Heart right ventricle (tissue), 16 donors: ENCODE data around the gene STXBP4. TPM values are rescaled to one million over a fixed set of nuclear protein-coding genes. Genes with fewer than 3 reads are reported as not detected.
A peak's percentile ranks its signal among the peaks of the same experiment; 100 is the strongest.

Experiments
- ATAC-seq, 8 donors: fragments of 200-7000 bp; cut with Tn5 transposase; one replicate each; pipeline ENCODE4 v1.9.1; 2020; ENCODE audit warnings: mild to moderate bottlenecking in 8 of 8, moderate library complexity in 8 of 8, moderate number of reproducible peaks in 1 of 8
- DNase-seq, 2 donors: peaks; one replicate each; pipeline ENCODE4 v3.0.0-alpha.2; 2020
- H3K27ac ChIP-seq, 10 donors: fragments of 200-600 bp; sonication (generic) in 2 of 10; one replicate each; pipeline versions ENCODE4 v1.5.0 to v1.8.0; 2020 to 2022; ENCODE audit warnings: mild to moderate bottlenecking in 3 of 10
- H3K27me3 ChIP-seq, 7 donors: fragments of 200-600 bp; one replicate each; pipeline ENCODE4 v1.8.0; 2021 to 2022; ENCODE audit warnings: mild to moderate bottlenecking in 2 of 7
- H3K36me3 ChIP-seq, 9 donors: fragments of 200-600 bp; sonication (generic) in 1 of 9; one replicate each; pipeline versions ENCODE4 v1.5.0 to v1.8.0; 2020 to 2022; ENCODE audit warnings: mild to moderate bottlenecking in 2 of 9
- H3K4me1 ChIP-seq, 9 donors: fragments of 200-600 bp; sonication (generic) in 1 of 9; one replicate each; pipeline versions ENCODE4 v1.5.0 to v1.8.0; 2020 to 2022; ENCODE audit warnings: mild to moderate bottlenecking in 4 of 9
- H3K4me3 ChIP-seq, 10 donors: fragments of 200-600 bp; sonication (generic) in 2 of 10; one replicate each; pipeline versions ENCODE4 v1.5.0 to v1.8.0; 2020 to 2022; ENCODE audit warnings: mild to moderate bottlenecking in 7 of 10, moderate library complexity in 2 of 10
- H3K9me3 ChIP-seq, 11 donors: fragments of 200-600 bp in 10 of 11; sonication (generic) in 2 of 11; one replicate each; pipeline versions ENCODE4 v1.5.0 to v1.8.0; 2013 to 2022; ENCODE audit warnings: mild to moderate bottlenecking in 2 of 11, control low read depth in 1 of 11, moderate library complexity in 1 of 11
- CTCF ChIP-seq, 9 donors: fragments of 200-600 bp; sonication (generic) in 2 of 9; IDR thresholded peaks; one replicate each; pipeline versions ENCODE4 v1.5.0 to v1.8.0; 2021 to 2022; ENCODE audit warnings: antibody characterized with exemption in 9 of 9, mild to moderate bottlenecking in 5 of 9, moderate library complexity in 1 of 9
- WGBS, 2 donors: extraction: QIAGEN DNeasy Blood & Tissue Kit; methylation state at CpG; one replicate each; pipeline ENCODE4 v1.1.7; 2013; ENCODE audit warnings: inconsistent platforms in 1 of 2; 5-methylcytosine and 5-hydroxymethylcytosine counted together
- intact Hi-C, 10 donors: fragments of 100-400 bp; cut with DNase I; formaldehyde crosslinking; loops; one replicate each; pipeline versions ENCODE4 v1.11.1 to v1.14.2; 2022
- polyA plus RNA-seq, 2 donors: library from polyadenylated mRNA; stranded (reverse); fragments of 200-250 nt; gene quantifications; one replicate each; pipeline ENCODE4 v1.2.3, GENCODE V29; 2013
- total RNA-seq, 10 donors: library from RNA; stranded (reverse); fragmentation: NEBNext Ultra II Directional in 3 of 10; extraction: Animal tissue kit (Norgen Biotek cat#: 25700) in 3 of 10; gene quantifications; one replicate each; pipeline versions ENCODE4 v1.2.1 to v1.2.4, GENCODE V29; 2021 to 2023
- donor health status: Arrhythmogenic right ventricular cardiomyopathy.
- donor health status: ischemic (EF 13 %, LVEDD 7.1; RV severe dilation, severe dysfunction).
- donor health status: healthy with polysubstance abuse.
- donor health status: DM: no; HTN: yes; CAD: no.
- donor health status: DM: no; HTN: no; CAD: no.
- donor health status: ischemic (EF 25% LVEDD 6.9; RV normal size, moderate dysfunction).
- donor health status: ischemic (EF 25% LVEDD 5.7; RV mildly dilated, moderate dysfunction).
- donor health status: healthy.
- donor health status: DM: yes; HTN: yes; CAD: no.
- donor health status: Ischemic cardiomyopathy.
- donor health status: ischemic (EF 35%, LVEDD 5.7; RV mildly dilated, moderate dysfunction).
- donor health status: nonischemic (EF 11% LVEDD 7.7; RV severe dilation, severe dysfunction).
- donor health status: DM: yes; HTN: yes; CAD: no.
- donor health status: PGD.
- donor health status: ischemic (EF 29% LVEDD 5.4; RV normal size, mild dysfunction).
- donor health status: nonischemic (EF 23%, LVEDD 6.1; RV moderate dilation, normal function).

The STXBP4 gene
- total and polyA plus RNA-seq, 12 donors, result 0.77 to 8.3 (median 5.0) TPM

- intact Hi-C loops, result loop anchor here in 6 of 10 donors (10.0 kb wide), 3 partner anchors 298 to 518 kb away; partner anchors contain the start of gene SMIM36 (in 5 of the 6)
- Histone ChIP-seq H3K27ac (no peak overlapping the region), H3K36me3 (peaks cover 0 to 40% (median 0%) of the 10 kb centered on the region in 9 donors), H3K9me3 (no peaks in the 10 kb centered on the region), H3K4me1 (no peaks in the 10 kb centered on the region), H3K27me3 (no peaks in the 10 kb centered on the region), H3K4me3 (no peak overlapping the region)
- TF ChIP-seq CTCF (IDR thresholded peaks at IDR 0.05), result no peak
- WGBS, 2 donors, result 86 to 89% methylated on average over 1 of the region's 1 CpG
- no peak for DNase-seq
- no peak for ATAC-seq
Measured at GRCh38 chr17:54996441-54996840, 27.9 kb downstream of the STXBP4 start.

GRCh38 chr17:55002458-55002857, 33.9 kb downstream of the STXBP4 start:
- no peaks in the 10 kb centered on the region for H3K9me3 ChIP-seq
- no peaks in the 10 kb centered on the region for H3K27me3 ChIP-seq
- DNase-seq (no peak), ATAC-seq (no peak)
- no peak overlapping the region for H3K4me3 ChIP-seq
- no peak overlapping the region for H3K27ac ChIP-seq
- peaks cover 0 to 37% (median 0%) of the 10 kb centered on the region in 9 donors for H3K36me3 ChIP-seq
- intact Hi-C loops, result no loop called here
- TF ChIP-seq CTCF (IDR thresholded peaks at IDR 0.05), result no peak
- no peaks in the 10 kb centered on the region for H3K4me1 ChIP-seq

- 90% methylated on average over 5 of the region's 5 CpGs for WGBS, 2 donors
- H3K36me3 ChIP-seq, result peaks cover 0 to 40% (median 0%) of the 10 kb centered on the region in 9 donors
- no peak for TF ChIP-seq CTCF (IDR thresholded peaks at IDR 0.05)
- no peaks in the 10 kb centered on the region for H3K4me1 ChIP-seq
- ATAC-seq (no peak), DNase-seq (no peak)
- intact Hi-C loops, result no loop called here
- H3K27ac ChIP-seq, result no peak overlapping the region
- no peaks in the 10 kb centered on the region for H3K27me3 ChIP-seq
- no peaks in the 10 kb centered on the region for H3K9me3 ChIP-seq
- no peak overlapping the region for H3K4me3 ChIP-seq
Measured at GRCh38 chr17:55004484-55004883, 35.9 kb downstream of the STXBP4 start.

- intact Hi-C loops, result no loop called here
- H3K4me1 ChIP-seq, result no peaks in the 10 kb centered on the region
- no peak overlapping the region for H3K27ac ChIP-seq
- DNase-seq (no peak), ATAC-seq (no peak)
- H3K9me3 ChIP-seq, result no peaks in the 10 kb centered on the region
- peak in 2 of 9 donors; percentile 9 to 42 for TF ChIP-seq CTCF (IDR thresholded peaks at IDR 0.05)
- no peaks in the 10 kb centered on the region for H3K27me3 ChIP-seq
- 96 to 97% methylated on average over 1 of the region's 1 CpG for WGBS, 2 donors
- H3K4me3 ChIP-seq, result no peak overlapping the region
- peaks cover 0 to 30% (median 0%) of the 10 kb centered on the region in 9 donors for H3K36me3 ChIP-seq
Measured at GRCh38 chr17:55005520-55005919, 37.0 kb downstream of the STXBP4 start.
